ENCODE data around the gene NFIX.
"Not testable (repeated sequence)": the region's sequence is repeated elsewhere in the genome, so short reads cannot be mapped to it uniquely, and the experiment has no call there.

The NFIX gene

DNA sequence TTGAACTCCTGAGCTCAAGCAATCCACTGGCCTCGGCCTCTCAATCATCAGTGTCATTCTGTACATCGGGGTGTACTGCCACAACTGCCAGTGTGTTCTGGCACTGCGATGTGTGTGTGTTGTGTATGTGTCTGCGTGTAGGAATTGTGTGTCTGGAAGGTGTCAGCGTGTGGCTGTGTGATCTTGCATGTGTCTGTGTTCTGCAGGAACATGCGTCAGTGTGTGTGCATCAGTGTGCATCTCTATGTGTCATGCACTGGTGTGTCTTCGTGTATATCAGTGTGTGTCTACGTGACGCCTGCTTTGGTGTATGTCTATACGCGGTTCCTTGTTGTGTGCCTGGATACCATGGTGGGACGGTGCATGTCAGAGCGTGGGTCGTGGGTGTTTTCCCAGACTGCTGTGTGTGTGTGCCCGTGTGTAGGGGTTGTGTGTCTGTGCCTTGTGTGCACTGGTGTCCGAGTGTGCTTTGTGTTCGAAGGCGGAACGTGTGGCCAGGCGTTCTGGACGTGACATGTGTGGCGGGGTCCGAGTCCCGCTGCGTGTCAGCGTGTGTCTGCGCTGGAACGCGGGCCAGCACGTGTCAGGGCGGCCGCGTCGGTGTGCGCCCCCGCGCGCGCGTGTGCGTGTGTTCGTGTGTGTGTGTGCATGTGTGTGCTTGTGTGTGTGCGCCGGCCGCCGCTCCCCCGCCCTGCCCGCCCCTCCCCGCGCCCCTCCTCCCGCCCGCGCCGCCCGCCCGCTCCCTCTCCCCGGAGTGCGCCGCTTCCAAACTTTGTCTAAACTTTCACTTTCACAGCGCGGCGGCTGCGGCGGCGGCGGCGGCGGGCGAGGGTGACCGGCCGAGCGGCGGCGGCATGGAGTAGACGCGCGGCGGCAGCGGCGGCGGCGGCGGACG, at the start of gene NFIX:
Gene NFIX (plus strand): TSS at position 775 of the 895 bp plus-strand sequence. CDS start 363 bp downstream, outside the sequence.
- peak; percentile 40 for DNase-seq

DNA sequence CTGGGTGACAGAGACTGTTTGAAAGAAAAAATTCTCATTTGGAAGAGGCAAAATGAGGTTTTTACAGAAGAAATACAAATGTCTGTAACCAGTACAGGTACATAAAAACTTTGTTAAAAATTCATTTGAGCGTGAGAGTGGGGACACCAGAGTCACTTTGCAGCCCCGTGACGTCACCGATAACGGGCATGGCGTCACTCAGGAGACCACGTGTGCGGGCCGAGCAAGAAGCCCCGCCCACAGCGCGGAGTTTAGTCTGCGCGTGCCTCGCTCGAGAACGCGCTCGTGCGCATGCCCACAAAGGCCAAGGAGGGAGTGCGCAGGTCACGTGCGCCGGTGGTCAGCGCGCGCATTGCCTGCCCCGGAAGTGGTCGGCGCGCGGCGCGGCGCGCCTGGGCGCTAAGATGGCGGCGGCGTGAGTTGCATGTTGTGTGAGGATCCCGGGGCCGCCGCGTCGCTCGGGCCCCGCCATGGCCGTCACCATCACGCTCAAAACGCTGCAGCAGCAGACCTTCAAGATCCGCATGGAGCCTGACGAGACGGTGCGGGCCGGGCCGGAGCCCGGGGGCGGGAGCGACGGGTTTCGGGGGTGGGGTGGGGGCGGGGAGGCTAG, 49.7 kb upstream of the NFIX start, which contains the start of gene RAD23A:
Gene RAD23A (plus strand): TSS at position 384 of the 613 bp plus-strand sequence. CDS start 87 bp downstream, at position 471.
- peak; percentile 97 for DNase-seq

DNA sequence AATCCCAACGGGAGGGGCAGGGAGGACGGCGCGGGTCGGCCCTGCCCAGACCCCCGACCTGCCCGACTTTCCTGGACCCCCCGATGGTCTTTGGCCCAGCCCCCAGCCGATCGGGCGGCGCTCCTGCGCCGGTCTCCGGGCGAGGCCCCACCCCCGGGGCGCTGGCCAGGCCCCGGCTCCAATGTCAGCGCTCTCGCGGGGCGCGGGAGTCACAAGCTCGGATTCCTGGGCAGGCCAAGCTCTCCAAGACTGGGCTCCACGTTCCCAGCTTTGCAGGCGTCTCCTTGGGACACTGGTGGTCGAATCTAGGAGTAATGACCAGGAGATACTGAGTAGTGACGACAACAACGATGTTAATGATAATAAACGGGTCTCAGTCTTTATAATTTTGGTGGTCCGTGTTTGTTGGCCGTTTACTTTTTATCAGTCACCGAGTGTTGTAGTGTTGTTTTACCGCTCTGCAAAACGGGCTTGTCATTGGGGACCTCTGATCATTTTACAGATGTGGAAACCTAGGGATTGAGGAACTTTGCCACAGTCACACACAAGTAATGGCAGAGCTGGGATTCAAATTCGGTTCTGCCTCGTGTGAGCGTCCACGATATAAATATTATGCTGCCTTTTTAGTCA, 49.1 kb upstream of the NFIX start:
- DNase-seq = peak; percentile 45

DNA sequence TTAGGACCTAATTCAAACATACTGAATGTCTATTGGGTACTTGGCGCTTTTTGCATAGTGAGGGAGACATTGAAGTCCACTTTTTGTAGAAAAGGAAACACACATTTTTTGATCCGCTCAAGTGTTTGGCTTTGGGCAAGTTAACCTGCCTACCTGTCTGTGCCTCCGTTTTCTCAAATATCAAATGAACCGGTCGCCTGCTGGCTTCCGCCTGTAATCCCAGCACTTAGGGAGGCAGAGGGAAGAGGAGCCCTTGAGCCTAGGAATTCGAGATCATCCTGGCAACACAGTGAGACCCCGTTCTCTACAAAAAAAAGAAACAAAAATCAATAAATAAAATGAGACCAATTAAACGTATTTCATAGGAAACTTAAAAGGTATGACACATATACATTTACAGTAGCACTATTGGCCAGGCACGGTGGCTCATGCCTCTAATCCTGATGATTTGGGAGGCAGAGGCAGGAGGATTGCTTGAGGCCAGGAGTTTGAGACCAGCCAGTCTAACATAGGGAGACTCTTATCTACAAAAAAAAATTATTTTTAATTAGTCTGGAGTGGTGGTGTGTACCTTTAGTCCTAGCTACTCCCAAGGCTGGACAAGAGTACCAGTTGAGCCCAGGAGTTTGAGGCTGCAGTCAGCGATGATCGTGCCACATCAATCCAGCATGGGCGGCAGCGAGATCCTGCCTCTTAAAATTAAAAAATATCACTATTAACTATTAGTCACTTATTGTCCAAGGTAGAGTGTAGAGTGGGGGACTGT, 48.4 kb upstream of the NFIX start:
- DNase-seq = no peak

DNA sequence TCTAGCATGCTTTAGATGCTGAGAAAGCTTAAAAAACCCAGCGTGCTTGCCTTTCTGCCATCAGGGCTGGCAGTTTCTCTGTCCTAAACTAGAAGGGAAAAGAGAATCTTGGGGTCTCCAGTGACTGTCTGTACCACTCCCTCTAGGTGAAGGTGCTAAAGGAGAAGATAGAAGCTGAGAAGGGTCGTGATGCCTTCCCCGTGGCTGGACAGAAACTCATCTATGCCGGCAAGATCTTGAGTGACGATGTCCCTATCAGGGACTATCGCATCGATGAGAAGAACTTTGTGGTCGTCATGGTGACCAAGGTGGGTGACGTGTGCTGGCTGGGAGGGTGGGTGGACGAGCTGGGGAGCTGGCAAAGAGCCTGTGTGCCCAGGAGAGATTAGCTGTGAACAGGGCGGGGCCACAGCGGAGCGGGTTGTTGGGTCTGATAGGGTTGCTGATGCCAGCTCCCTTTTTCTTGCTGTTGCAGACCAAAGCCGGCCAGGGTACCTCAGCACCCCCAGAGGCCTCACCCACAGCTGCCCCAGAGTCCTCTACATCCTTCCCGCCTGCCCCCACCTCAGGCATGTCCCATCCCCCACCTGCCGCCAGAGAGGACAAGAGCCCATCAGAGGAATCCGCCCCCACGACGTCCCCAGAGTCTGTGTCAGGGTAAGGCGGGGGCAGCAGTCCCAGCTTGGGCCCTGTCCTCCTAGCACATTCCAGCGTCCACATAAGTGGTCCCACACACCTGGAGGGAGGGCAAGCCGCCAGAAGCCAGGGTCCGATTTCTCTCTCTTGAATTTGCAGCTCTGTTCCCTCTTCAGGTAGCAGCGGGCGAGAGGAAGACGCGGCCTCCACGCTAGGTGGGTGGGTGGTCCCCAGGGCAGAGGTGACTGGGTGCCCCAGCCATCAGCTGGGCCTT, 47.3 kb upstream of the NFIX start:
- no peak for DNase-seq

DNA sequence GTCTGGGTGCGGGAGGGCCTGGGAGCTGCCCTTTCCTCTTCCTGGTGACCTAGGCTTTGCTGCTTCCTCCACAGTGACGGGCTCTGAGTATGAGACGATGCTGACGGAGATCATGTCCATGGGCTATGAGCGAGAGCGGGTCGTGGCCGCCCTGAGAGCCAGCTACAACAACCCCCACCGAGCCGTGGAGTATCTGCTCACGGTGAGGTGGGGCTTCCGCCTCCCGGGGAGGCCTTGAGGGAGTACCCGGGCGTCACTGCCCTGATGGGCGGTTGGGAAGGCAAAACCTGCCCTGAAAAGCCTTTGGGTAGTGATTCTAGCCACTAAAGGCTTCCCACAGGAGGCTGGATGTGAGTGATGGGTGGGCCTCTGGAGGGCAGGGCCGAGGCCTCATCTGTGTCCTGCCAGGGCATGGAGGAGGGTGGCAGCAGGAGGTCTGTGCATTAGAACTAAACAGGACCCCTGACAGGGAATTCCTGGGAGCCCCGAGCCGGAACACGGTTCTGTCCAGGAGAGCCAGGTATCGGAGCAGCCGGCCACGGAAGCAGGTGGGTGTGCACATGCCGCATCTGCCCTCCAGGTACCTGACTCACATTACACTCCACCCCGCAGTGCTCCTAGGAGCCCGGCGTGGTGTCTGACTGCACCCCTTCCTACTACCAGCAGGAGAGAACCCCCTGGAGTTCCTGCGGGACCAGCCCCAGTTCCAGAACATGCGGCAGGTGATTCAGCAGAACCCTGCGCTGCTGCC, 46.5 kb upstream of the NFIX start:
- DNase-seq = no peak

DNA sequence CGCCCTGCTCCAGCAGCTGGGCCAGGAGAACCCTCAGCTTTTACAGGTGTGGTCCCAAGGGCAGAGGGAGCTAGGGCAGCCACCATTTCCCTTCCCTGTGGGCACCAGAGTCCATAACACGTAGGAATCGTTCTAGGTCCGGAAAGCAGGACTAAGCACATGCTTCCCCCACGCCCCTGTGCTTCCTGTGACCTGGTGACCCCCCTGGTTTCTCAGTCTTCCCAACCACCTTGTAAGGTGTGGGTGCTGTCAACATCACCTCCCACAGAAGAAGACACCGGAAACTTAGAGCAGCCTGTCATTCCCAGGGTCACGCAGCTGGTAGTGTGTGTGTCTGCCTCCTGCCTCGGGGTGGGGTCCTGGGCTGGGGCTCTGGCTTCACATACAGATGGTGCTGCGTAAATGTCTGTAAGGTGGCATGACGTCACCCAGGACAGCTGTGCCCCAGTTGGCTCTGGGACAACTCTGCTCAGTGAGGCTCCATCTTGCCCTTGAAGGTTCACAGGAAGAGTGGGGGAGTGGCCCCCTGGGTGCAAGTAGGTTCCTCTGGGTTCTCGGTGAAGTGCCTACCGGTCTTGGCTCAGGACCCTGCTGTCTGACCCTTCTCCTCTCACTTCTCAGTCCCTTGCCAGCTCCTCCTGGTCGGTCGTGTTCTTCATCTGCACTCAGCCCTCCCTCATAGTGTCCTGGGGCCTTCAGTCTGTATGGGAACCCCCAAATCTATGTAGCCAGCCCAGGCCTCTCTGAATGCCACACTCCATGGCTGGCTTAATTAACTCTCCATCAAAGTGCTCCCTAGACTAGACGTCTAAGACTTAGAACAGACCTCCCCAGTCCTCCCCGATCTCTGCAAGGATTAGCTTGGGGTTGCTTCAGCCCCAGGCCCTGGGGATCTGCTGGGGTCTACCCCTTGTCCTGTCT, 45.7 kb upstream of the NFIX start:
- DNase-seq = no peak

DNA sequence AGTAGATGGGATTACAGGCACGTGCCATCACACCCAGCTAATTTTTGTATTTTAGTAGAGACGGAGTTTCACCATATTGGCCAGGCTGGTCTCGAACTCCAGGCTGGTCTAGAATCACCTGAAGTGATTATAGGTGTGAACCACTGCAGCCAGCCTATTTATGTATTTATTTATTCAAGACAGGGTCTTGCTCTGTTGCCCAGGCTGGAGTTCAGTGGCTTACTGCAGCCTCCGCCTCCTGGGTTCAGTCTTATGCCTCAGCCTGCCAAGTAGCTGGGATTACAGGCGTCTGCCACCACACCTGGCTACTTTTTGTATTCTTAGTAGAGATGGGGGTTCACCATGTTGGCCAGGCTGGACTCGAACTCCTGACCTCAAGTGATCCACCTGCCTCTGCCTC, 43.2 kb upstream of the NFIX start:
- DNase-seq = not testable (repeated sequence)

DNA sequence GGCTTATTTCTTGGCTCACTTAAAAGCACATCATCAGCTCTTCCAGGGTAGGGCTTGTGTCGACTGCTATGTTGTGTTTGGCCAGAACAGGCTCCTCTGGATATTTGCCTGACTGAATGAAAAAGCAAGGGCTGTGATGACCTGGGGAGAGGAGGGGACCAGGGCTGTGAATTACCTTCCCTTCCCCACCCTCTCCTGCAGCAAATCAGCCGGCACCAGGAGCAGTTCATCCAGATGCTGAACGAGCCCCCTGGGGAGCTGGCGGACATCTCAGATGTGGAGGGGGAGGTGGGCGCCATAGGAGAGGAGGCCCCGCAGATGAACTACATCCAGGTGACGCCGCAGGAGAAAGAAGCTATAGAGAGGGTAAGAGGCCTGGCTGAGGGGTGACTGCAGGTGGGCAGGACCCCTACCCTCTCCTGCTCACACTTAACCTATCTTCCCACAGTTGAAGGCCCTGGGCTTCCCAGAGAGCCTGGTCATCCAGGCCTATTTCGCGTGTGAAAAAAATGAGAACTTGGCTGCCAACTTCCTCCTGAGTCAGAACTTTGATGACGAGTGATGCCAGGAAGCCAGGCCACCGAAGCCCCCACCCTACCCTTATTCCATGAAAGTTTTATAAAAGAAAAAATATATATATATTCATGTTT, 42.7 kb upstream of the NFIX start:
- DNase-seq = peak; percentile 40

DNA sequence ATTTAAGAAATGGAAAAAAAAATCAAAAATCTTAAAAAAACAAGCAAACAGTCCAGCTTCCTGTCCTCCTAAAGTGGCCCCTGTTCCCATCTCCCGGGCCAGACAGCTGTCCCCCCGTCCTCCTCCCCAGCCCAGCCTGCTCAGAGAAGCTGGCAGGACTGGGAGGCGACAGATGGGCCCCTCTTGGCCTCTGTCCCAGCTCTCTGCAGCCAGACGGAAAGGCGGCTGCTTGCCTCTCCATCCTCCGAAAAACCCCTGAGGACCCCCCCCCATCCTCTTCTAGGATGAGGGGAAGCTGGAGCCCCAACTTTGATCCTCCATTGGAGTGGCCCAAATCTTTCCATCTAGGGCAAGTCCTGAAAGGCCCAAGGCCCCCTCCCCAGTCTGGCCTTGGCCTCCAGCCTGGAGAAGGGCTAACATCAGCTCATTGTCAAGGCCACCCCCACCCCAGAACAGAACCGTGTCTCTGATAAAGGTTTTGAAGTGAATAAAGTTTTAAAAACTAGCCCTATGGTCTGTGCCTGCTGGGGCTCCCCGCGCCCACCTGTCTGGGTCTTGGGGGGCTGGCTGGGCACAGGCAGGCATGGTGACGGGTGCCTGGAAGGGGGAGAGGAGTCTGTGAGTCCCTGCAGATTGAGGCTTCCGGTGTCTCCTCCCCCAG, 42.0 kb upstream of the NFIX start:
- DNase-seq = no peak

DNA sequence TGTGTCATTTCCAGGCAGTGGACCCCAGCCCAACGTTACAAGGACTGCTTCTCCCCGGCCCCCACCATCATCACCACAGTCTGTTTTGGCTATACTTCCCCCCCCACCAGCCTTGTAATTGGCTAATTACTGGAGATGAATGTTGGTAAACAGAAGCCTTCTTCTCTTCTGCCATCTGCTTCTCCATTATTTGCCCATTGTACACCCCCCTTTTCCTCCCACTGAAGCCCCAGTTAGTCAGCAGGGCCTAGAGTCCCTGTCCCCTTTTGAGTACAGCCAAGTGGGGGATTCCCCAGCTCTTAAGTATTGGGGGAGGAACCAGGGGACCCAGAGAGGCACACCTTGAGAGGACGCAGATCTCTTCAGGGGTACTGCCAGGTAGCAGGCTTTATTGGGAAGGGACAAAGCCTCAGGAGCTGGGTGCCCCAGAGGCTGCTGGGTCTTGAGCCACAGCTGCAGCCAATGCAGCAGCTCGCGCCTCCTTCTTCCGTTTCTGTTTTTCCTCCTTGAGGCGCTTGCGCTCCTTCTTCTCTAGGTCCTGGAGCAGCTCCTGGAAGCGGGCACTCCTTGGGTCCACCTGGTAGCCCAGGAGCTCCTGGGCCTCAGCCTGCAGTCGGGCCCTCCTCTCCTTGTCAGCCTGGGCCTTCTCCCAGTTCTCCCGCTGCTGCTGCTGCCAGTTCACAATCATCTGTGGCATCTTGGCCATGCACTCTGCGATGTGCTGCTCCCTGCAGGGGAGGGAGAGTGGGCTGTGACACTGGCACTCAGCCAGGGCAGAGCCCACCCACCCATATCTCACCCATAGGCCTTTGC, 41.3 kb upstream of the NFIX start:
- peak; percentile 21 for DNase-seq

DNA sequence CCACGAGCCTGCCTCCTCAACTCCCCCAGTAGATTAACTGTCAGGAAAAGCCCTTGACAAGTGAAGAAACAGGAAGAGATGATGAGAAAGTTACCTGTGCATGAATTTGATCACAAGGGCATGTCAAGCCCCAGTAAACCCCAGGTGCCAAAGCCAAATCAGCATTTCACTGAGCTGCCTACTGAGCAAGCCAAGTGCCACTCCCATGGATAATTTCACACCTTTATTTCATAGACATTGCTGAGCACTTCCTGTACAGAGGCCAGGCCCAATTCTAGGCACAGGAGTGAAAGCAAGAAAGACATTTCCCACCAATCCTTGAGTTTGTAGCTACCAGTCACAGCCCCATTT, 40.7 kb upstream of the NFIX start:
- no peak for DNase-seq

DNA sequence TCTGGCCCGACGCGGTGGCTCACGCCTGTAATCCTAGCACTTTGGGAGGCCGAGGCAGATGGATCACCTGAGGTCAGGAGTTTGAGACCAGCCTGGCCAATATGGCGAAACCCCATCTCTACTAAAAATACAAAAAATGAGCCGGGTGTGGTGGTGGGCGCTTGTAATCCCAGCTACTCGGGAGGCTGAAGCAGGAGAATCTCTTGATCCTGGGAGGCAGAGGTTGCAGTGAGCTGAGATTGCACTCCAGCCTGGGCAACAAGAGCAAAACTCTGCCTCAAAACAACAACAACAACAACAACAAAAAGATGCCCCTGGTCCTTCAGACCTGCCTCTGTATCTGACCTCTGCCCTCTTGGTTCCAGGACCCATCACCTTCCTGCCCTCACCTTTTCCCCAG, 39.7 kb upstream of the NFIX start:
- not testable (repeated sequence) for DNase-seq

DNA sequence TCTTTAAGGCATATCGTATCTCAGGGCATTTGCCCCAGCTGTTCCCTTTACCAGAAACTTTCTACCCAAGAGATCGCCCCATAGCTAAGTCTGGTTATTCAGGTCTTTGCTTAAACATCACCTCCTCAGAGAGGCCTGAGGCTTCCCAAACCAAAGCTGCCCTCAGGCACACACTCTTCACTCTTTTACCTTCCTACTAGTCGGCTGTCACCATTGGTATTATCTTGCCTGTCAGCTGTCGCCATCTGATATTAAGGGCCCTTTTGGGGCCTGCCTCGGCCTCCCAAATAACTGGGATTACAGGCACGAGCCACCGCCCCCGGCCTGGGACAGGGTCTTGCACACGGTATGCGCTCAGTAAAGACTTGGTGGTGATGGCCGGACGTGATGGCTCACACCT, 39.3 kb upstream of the NFIX start:
- no peak for DNase-seq

DNA sequence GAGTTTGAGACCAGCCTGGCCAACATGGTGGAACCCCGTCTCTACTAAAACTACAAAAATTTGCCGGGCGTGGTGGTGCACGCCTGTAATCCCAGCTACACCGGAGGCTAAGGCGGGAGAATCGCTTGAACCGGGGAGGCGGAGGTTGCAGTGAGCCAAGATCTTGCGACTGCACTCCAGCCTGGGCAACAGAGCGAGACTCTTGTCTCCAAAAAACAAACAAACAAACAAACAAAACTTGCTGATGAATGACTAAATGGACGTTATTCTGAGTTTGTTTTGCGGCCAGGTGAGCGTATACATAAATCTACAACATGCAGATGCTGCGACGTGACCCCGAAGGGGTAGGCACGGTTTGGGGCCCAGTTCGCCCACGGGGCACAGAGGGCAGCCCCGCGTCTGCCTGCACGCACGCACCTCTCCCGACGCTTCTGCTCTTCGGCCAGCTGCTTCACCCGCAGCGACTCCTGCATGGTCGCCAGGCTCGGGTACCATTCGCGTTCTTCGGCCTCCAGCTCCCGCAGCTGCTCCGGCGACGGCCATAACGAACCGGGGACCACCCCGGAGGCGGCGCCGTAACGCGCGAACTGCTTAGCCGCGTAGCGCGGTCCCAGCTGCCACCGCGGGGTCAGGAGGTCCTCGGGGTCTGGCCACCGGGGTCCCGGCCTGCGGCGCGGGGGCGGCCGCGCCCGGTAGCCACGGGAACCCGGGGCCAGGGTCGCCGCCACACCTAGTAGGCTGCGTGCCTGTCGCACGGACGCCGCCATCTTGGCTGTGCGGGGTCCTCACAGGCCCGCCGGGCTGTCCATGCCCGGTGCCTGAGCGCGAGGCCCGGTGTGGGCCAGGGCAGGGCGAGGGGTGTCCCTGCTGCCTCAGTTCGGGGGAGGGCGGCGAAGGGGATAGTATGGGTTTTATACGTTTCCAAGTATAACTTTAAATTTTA, 38.6 kb upstream of the NFIX start, which contains the start of gene GADD45GIP1:
Gene GADD45GIP1 (minus strand): TSS at position 778 of the 943 bp plus-strand sequence. CDS start 11 bp downstream, at position 767.
- peak; percentile 77 for DNase-seq

DNA sequence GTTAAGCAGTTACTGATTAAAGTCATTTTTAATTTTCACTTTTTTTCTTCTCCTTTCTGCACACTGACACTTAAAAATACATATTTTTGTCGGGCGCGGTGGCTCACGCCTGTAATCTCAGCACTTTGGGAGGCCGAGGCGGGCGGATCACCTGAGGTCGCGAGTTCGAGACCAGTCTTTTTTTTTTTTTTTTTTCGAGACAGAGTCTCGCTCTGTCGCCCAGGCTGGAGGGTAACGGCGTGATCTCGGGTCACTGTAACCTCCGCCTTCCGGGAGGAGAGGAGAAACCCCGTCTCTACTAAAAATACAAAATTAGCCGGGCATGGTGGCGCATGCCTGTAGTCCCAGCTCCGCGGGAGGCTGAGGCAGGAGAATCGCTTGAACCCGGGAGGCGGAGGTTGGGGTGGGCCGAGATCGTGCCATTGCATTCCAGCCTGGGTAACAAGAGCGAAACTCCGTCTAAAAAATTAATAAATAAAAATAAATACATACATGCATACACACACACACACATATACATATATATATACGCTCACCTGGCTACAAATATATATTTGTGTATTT, 37.8 kb upstream of the NFIX start:
- DNase-seq = not testable (repeated sequence)
